DOHH2 (cell line): Measurements from ENCODE around the gene FKBP2.

ENCODE experiments used
- EZH2phosphoT487 ChIP-seq: fragments of 200-600 bp; sonication (generic); IDR thresholded peaks from 2 replicates; pipeline ENCODE4 v1.6.1; 2017; ENCODE audit warnings: borderline replicate concordance, mild to moderate bottlenecking, antibody characterized with exemption, low read length, moderate library complexity, mixed read lengths
- TF ChIP-seq, protein P1 (sequence below): fragments of 200-600 bp; sonication (generic); IDR thresholded peaks from one replicate; pipeline ENCODE4 v1.5.1; 2014; ENCODE audit warnings: antibody characterized with exemption, mild to moderate bottlenecking, low read depth, low read length; ENCODE audit not compliant: poor library complexity, severe bottlenecking

DNA sequence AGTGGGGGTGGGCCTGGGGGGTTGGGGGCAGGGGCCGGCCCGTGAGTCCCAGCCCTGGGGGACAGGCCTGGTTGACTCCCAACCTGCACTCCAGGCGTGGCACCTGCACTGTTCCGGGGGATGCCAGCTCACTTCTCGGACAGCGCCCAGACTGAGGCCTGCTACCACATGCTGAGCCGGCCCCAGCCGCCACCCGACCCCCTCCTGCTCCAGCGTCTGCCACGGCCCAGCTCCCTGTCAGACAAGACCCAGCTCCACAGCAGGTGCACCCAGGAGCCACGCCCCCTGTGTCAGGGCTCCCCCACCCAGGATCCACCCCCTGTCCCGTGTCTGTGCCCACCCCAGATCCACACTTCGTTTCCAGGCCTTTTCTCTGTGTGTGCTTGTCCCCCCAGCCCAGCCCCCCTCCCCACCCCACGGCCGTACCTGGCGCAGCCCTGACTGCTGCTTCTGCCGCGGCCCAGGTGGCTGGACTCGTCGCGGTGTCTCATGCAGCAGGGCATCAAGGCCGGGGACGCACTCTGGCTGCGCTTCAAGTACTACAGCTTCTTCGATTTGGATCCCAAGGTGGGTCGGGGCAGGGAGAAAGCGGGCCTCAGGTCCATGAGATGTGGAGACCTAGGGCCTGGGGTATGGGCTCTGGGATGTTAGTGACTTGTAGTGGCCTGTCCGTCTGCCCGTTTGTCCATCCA, 29.6 kb upstream of the FKBP2 start:
- TF ChIP-seq, protein P1, sequence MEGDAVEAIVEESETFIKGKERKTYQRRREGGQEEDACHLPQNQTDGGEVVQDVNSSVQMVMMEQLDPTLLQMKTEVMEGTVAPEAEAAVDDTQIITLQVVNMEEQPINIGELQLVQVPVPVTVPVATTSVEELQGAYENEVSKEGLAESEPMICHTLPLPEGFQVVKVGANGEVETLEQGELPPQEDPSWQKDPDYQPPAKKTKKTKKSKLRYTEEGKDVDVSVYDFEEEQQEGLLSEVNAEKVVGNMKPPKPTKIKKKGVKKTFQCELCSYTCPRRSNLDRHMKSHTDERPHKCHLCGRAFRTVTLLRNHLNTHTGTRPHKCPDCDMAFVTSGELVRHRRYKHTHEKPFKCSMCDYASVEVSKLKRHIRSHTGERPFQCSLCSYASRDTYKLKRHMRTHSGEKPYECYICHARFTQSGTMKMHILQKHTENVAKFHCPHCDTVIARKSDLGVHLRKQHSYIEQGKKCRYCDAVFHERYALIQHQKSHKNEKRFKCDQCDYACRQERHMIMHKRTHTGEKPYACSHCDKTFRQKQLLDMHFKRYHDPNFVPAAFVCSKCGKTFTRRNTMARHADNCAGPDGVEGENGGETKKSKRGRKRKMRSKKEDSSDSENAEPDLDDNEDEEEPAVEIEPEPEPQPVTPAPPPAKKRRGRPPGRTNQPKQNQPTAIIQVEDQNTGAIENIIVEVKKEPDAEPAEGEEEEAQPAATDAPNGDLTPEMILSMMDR, result no peak
- TF ChIP-seq EZH2phosphoT487, result no peak
